GM18511 (cell line): ENCODE measurements around the gene BCL11A.
A peak's percentile ranks its signal among the peaks of the same experiment; 100 is the strongest.

Experiments
- ATAC-seq: cut with Tn5 transposase; IDR thresholded peaks from one replicate; pipeline ENCODE4 v1.9.1; 2021; ENCODE audit warnings: mild to moderate bottlenecking, moderate library complexity; ENCODE audit not compliant: unreplicated experiment

The BCL11A gene

DNA sequence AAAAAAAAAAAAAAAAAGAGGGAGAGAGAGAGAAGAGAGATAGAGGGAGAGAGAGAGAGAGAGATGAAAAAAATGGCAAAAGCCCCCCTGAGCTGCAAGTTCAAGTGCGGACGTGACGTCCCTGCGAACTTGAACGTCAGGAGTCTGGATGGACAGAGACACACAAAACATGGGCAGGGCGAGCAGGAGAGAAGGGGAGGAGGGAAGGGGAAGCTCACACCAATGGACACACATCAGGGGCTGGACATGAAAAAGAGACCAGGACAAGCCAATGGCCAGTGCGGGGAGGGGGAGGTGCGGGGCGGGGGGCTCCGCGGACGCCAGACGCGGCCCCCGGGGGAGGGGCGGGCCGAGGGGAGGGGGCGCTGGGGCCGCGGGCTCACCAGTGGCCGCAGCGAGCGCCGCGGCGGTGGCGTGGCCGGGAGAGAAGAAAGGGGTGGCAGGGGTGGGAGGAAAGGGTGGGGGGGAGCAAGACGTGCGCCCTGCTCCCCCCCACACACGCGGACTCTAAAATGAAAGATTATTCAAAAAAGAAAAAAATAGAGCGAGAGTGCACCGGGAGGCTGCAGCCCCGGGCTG lies at the start of gene BCL11A:
Gene BCL11A (minus strand): TSS at position 160 of the 579 bp plus-strand sequence. CDS start 384 bp downstream, outside the sequence.
- ATAC-seq: no peak

DNA sequence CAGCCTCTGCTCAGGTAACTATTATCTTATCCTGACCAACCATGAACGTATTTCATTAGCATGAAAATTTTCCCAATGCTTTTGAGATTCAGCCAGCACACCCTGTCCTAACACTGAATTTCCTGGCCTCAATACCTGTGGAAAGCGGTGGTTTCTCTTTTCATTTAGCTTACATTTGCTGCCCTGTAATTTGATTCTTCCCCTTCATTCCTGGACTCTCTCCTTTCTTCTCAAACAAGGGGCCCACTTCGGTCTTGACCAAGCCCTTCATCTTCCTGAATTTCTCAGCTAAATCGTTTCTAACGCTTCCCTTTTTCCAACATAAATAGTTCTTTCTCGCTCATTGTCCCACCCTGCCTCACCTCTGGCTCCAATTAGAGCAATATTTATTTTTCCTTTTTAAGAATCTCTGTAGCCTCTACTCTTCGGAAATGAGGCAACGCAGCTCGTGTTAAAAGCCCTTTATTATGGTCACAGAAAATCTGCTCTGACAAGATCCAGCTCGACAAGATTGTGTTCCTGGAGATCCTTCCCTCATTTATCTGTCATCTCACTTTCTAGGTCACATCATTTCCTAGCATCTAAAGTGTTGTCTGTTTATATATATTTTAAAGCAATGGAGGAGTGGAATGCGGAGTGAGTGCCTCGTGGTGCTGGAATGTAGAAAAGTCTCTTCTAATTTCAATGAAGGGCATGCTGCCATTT lies 49.5 kb upstream of the BCL11A start:
- no peak for ATAC-seq

DNA sequence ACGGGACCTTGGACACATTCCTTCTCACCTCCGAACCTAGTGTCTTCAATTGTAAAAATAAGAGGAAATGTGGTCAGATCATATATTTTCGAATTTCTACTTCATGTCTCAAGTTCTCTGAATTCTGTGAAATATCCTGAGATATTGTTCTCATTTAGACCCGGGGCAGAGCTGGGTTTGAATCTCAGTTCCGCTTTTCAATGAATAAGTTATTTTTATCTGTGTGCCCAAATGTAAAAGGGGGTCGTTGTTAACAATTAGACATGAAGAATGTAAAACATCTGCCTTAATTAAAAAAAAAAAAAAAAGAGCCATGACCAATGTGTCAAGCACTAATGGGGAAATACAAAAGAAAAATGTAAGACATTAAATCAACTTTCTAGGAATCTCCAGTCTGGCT lies 48.9 kb upstream of the BCL11A start:
- ATAC-seq: peak; percentile 64

DNA sequence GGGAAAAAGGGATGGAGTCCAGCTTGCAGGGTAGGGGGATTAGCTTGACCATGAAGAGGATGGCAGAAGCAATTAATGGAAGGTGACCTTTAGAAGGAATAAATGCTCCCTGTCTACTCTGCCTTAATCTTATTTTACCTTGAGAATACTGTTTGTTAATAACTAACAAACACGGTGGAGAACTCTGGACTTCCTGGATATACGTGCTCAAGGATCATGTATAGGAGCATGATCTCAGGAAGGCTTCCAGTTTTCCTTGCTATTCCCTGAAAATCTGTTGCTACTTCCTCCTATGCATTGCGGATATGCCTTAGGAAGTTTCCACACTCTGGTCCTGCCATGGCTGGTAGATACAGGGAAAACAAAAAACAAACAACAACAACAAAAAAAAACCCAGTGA lies 44.8 kb upstream of the BCL11A start:
- no peak for ATAC-seq

DNA sequence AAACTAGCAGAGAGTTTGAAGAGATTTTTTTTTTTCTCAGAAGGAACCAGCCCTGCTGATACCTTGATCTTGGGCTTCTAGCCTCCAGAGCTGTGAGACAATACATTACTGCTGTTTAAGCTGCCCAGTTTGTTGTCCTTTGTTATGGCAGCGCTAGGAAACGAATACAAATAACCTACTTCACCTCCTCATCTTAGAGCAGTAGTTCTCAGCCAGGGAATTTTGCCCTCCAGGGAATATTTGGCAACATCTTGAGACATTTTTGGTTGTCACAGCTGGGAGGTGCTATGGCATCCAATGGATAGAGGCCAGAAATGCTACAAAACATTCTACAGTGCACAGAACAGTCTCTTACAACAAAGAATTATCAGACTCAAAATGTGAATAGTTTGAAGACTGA lies 43.9 kb upstream of the BCL11A start:
- no peak for ATAC-seq

DNA sequence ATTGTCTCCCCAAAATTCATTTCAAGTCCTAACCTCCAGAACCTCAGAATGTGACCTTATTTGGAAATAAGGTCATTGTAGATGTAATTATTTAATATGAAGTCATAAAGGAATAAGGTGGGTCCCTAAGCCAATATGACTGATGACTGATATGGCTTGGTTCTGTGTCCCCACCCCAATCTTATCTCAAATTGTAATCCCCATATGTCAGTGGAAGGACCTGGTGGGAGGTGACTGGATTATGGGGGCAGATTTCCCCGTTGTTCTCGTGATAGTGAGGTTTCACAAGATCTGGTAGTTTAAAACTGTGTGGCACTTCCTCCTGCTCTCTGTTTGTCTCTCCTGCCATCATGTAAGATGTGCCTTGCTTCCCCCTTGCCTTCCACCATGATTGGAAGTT lies 43.0 kb upstream of the BCL11A start:
- ATAC-seq: no peak

DNA sequence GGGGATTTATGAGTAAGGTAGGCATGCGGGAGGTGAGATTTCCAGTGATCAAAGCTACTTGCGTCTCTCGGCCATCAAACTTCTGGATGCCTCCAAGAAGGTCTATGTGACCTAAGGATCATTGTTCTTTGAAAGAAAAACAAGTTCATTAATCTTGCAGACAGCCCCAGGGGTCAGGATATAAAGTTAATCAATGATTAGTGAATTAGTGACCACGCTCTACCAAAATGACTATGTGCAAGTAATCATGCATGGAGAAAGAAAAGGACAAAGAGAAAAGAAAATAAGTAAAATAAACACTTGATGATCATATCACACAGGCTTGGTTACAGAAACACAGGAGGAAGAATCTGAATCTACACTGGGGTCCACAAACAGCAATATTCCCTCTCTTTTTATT lies 42.5 kb upstream of the BCL11A start:
- ATAC-seq: no peak

DNA sequence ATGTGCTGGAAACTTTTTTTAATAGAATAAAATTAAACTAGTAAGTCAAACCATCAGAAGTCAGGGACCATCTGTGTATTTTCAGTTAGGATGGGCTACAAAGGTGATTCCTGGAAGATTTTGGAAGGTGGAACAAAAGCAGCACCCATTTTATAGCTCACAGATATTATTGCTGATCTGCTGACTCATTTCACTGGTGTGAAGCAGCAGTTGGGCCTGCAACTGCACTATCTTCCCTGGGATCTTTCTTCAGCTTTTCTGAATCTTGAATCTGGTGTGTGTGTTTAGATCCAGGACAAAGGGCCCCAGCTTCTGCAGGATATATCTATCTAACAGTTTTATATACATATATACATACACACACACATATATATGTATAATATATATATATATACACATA lies 35.6 kb upstream of the BCL11A start:
- no peak for ATAC-seq

DNA sequence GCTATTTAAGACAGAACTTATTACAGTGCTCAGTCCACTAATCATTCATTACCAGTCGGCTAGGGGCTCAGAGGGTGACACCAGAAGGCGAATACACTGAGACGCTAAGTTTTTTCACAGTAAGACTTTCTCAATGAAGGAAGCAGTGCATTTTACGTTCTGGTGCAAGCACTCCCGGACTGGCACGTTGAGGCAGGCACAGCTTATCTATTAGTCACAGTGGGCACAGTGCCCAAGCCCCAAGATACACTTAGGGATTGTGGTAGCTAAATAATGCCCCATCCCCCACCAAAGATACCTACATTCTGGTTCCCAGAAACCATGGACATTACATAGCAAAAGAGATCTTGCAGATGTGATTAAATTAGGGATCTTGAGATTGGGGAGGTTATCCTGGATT lies 32.6 kb upstream of the BCL11A start:
- no peak for ATAC-seq

DNA sequence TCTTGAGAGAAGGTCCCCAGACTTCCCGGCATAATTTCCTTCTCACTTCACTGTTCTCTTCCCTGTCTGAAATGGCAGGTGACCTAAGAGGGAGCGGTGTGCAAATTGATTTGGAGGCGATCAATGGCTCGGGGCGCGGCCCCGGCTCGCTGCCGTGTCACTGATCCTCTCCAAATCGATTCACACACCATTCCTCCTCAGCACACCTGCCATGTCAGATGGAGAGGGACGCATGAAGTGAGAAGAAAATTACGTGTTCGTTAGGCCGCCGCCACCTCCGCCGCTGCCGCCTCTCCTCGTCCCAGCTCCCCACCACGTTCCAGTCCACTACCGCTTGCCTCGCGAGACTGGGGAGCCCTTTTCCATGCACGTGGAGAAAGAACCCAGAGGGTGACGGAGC lies 31.8 kb upstream of the BCL11A start:
- ATAC-seq: no peak

DNA sequence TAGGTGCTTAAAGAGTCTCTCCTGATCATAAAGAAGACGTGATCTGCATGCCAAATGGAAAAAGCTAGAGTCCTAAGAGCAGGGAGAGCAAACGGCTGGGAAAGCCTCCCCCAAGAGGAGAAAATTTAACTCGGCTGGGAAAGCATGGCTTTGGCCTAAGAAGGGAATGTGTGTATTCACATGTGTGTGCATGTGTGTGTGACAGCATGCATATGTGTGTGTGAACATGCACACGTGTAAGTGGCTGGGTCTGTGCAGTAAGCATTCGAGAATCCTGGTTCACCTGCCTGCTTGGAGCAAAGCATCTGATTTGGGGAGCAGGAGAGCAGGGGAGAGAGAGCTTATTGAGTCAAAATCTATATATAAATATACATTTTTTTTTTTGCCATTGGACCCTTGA lies 30.1 kb upstream of the BCL11A start:
- ATAC-seq: no peak

DNA sequence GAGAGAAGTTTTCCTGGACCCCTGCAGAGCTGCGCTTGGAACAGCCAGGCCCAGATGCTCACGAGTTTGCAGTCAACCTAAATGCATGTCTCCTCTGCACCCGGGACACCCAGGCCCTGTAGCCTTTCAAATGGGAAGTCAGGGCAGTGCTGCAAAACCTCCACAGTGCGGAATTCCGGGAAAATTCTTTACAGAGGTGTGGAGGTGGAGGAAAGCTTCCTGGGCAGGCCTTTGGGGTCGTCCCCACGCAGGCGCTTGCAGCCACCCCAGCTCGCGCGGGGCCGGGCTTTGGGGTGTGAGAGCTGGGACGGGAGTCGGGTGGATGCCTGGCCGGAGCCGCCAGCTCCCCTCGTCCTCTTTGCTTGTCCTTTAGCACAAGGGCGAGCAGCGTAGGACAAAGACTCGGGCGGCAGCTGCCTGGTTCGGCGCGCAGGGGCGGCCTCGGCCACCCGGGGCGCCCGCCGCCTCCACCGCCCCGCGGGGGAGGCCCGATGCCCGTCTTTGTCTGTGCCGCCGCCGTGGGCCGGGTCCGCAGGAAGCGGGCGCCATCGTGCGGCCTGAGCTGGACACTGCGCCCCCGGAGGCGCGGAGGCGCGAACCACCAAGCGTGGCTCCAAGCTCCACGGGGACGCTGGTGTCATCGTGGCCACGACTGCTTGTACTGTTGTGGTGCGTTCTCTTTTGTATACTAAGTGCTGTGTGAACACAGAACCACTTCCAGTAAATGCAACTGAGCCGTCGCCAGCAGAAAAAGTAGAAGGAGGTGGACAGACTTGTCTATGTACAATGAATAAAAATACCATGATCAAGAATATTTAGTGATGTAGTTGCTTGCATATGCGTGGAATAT lies 28.2 kb upstream of the BCL11A start:
- ATAC-seq: peak; percentile 98

DNA sequence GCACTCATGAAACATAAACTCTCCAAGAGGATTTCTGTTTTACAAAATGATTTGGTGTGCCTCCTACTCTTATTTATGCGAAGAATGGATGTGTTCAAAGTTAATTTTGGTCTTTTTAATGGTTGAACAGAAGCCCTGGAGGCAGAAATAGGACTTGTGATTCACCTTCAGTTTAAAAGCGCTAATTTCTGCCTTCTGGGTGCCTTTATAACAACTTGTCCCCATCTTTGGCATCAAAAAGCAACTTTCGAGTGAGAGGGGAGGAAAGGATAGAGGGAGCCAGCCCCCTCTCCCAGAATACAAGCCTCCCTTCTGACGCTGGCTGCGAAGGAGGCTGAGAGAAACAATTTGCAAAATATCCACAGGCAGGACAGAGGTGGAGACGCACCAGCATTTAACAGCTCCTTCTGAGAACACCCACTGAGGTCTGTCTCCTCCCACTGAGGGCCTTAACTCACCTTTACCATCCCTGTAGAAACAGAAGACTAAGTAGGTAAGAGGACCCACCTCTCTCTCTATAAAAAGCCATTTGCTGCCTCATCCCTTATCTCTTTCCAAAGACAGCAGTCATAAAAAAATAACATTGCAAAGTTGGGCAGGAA lies 24.3 kb upstream of the BCL11A start:
- ATAC-seq: no peak

DNA sequence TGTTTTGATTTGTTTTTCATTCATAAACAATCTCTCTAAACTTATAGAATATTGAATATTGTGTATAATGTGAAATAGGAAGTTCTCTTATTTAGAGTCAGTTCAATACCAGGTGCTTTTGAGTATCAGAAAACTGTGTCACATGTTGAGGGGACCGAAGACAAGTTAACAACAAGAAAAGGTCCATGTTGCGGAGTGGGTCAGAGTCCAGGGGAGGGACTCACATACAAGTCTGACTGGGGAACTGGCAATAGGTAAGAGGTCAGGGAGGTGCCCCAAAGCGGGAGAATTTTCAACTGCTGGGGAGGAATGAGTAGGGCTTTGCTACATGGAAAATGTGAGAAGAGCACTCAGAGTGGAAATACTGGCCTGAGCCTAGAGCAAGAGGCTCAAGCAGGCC lies 19.8 kb upstream of the BCL11A start:
- ATAC-seq: no peak

DNA sequence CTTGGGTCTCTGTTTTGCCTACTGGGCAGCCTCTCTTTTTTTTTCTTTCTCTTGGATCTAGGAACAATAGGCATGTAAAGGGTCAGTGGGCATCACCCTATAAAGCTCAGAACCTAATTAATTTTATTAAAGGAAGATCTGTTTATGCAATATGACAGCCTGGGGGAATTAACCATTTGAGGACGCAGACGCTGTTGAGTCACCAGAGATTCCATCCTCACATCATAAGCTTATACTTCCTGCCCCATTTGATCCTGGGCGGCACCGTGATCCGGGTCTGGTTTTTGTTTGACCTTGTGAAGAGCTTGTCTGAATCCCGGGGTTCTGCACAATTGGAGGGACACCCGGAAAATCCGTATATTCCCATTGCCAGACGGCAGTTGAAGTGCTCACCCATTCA lies 16.8 kb upstream of the BCL11A start:
- ATAC-seq: no peak

DNA sequence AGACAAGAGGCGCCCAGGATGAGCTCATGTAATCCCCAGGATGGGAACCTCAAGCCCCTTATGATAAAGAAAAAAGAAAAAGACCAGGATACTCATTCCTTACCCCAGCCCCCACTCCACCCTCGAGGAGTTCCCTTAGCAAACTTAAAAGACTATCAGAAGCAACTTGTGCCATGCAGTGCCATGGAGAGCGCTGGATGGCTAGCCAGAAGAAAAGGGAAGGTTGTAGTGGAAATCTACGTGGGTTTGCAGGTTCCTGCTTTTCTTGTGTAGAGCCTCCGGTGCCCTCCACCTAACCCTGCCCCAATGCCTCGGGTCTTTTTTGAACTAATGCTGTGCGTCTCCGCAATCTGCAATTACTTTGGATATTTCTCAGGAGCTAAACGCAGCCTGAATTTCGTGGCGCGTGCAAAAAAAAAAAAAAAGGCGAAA lies 16.2 kb upstream of the BCL11A start:
- ATAC-seq: no peak

DNA sequence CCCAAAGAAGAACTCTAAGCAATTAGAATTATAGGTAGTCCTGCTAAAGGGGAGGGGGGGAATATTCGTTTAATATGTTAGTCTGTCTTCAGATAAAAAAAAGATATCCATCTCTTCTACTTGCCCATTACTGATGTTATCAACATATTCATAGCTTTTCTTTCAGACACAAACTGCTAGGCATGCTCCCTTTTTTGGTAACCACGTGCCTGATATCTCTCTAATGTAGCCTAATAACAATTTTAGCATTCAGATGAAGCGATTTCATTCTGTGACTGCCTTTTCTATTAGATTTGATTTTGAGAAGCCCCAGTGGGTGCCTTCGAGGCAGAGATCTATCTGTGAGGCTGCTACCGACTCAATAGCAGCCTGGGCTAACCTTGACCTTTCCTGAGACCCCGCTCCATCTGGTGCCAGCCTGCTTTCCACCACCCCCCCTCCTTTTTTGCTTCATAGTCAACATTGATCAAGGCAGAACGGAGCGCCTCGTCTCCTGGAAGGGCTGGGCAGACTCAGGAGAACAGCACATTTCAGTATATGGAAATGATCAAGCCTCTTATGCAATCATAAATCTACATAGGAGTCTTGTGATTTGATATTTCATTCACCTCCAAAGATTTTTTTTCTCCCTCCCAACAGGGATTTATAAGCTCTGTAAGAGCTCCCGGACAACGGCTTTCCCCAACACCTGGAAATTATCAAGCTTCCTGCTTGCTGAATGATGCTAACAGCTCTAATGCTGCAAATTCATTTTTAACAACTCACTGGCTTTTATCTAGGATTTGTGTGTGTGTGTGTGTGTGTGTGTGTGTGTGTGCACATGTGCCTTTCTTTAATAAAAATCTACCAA lies 14.7 kb upstream of the BCL11A start:
- ATAC-seq: no peak

DNA sequence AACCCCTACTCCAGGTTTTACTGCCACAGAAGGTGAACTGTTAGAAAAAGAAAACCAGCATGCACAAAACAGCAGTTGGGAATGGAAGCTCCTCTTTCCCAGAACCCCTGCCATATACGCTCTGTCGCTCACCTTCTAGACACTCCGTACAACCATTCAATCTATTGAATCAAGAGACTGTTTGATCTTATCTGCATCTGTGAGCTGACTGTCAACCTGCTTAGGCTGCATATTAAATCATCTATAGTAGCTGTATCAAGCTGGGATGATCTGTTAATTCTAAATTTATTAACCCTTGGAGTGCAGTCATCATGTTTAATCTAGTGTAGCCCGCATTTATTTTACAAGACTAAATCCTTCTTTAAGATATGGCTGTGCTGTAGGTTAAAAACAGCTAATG lies 13.6 kb upstream of the BCL11A start:
- ATAC-seq: no peak

DNA sequence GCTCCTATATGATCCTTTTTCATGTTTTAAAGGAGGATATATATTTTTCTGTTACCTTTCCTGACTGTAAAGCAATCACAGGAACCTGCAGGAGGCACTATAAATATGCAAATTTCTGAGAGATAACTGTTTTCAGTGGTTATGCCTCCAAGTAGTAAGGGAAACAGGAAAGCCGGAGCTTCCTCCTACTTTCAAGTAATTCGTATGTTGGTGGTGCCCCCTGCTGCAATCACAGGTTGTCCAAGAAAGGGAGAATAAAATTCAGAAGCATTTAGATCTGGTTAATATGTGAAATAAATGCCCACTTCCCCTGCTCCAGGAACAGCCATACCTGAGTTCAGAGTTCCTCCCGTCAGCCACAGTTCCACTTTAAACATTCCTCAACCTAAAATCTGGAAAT lies 12.0 kb upstream of the BCL11A start:
- ATAC-seq: peak; percentile 42

DNA sequence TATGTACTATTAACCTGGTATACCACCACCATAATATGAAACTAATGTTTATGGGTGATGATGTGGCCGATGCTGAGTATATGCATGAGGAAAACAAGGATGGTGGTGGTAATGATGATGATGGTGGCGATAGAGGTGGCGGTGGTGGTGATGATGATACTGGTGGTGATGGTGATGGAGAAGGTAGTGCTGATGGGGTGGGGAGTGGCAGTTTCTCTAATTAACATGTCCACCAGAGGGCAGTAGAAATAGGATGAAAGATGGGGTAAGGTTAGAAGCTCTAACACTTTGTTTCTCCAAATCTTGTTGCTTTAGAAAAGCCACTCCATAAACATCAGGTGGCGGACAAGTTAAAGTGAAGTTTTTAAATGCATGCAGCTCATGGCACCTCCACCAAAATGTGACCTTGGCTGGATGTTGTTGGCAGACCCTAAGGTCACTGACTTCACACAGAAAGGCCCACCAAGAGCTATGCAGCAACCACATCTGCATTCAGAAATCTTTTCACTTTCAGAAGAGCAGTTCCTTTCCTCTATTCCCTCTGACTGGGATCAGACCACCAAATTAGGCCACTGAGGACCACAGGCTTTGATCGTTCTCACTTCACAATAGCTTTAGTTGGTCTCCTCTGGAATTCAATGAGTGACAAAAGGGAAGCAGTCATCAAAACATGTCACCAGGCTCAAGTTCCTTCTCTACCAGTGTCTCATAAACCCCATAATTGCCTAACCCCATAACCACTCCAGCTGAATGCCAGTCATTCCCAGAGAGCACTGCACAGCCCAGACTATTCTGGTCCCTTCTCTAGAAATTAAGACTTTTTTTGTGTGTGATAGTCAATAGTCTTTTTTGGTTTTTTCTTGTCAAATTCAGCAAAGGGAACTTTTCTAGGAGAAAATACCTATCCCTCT lies 7.5 kb upstream of the BCL11A start:
- peak; percentile 65 for ATAC-seq
